Mesothelial cell of epicardium (in vitro differentiated cells): ENCODE measurements around the gene ERBB2. TPM values are rescaled to one million over a fixed set of nuclear protein-coding genes. Genes with fewer than 3 reads are reported as not detected.
"Not testable (repeated sequence)": the region's sequence is repeated elsewhere in the genome, so short reads cannot be mapped to it uniquely, and the experiment has no call there.

Experiments
- DNase-seq, 2 experiments: peaks; one replicate each; pipeline ENCODE4 v3.0.0; 2021; ENCODE audit warnings: low spot score in 2 of 2; ENCODE audit not compliant: unreplicated experiment in 2 of 2
- H3K27ac Mint-ChIP-seq: 2 replicates; pipeline ENCODE4 v1.8.0; 2021; ENCODE audit warnings: mixed read lengths
- H3K27me3 Mint-ChIP-seq: 2 replicates; pipeline ENCODE4 v1.8.0; 2021; ENCODE audit warnings: low read depth, mixed read lengths
- H3K36me3 Mint-ChIP-seq: 2 replicates; pipeline ENCODE4 v1.8.0; 2021; ENCODE audit warnings: mixed read lengths
- H3K4me1 Mint-ChIP-seq: 2 replicates; pipeline ENCODE4 v1.8.0; 2021; ENCODE audit warnings: mixed read lengths
- H3K4me3 Mint-ChIP-seq: 2 replicates; pipeline ENCODE4 v1.8.0; 2021; ENCODE audit warnings: mild to moderate bottlenecking, moderate library complexity, mixed read lengths
- H3K9me3 Mint-ChIP-seq: 2 replicates; pipeline ENCODE4 v1.8.0; 2021; ENCODE audit warnings: mixed read lengths
- CTCF ChIP-seq: fragments of 200-600 bp; sonication (generic); IDR thresholded peaks from one replicate; pipeline ENCODE4 v1.5.0; 2021; ENCODE audit warnings: antibody characterized with exemption; ENCODE audit not compliant: unreplicated experiment
- total RNA-seq: library from RNA; stranded (reverse); gene quantifications from 3 replicates; pipeline ENCODE4 v1.2.1, GENCODE V29; 2021

Gene ERBB2
- total RNA-seq, 1 donor from 2014 or later, result 141 TPM

- peaks cover 17% of the 10 kb centered on the region for H3K4me1 Mint-ChIP-seq
These were observed 46.2 kb downstream of the ERBB2 start for GRCh38 chr17:39746145-39746461.

GRCh38 chr17:39747745-39748144 lies 47.9 kb downstream of the ERBB2 start:
- TF ChIP-seq CTCF, result no peak
- Mint-ChIP-seq H3K27me3 (no peaks in the 10 kb centered on the region), H3K4me3 (no peak overlapping the region), H3K9me3 (no peaks in the 10 kb centered on the region), H3K27ac (peak overlapping the region; percentile 73), H3K36me3 (peaks cover 13% of the 10 kb centered on the region), H3K4me1 (peaks cover 29% of the 10 kb centered on the region)
- no peak for DNase-seq

More at GRCh38 chr17:39746145-39746461, 46.2 kb downstream of the ERBB2 start:
- no peak for TF ChIP-seq CTCF
- Mint-ChIP-seq H3K9me3 (no peaks in the 10 kb centered on the region), H3K27ac (no peak overlapping the region), H3K36me3 (peaks cover 13% of the 10 kb centered on the region), H3K27me3 (no peaks in the 10 kb centered on the region), H3K4me3 (no peak overlapping the region)
- no peak for DNase-seq

- H3K4me3 Mint-ChIP-seq, H3K9me3 Mint-ChIP-seq, DNase-seq, H3K27me3 Mint-ChIP-seq, H3K36me3 Mint-ChIP-seq: not testable (repeated sequence)
- Mint-ChIP-seq H3K4me1 (peaks cover 32% of the 10 kb centered on the region), H3K27ac (peak overlapping the region; percentile 7)
These were observed 48.7 kb downstream of the ERBB2 start for GRCh38 chr17:39748444-39749034.

GRCh38 chr17:39750131-39751015 lies 50.5 kb downstream of the ERBB2 start:
- H3K4me1 Mint-ChIP-seq, result peaks cover 37% of the 10 kb centered on the region
- H3K27me3 Mint-ChIP-seq, result no peaks in the 10 kb centered on the region
- TF ChIP-seq CTCF, result no peak
- no peaks in the 10 kb centered on the region for H3K9me3 Mint-ChIP-seq
- peaks cover 3% of the 10 kb centered on the region for H3K36me3 Mint-ChIP-seq
- peak overlapping the region; percentile 53 for H3K27ac Mint-ChIP-seq
- no peak overlapping the region for H3K4me3 Mint-ChIP-seq
- no peak for DNase-seq

- Mint-ChIP-seq H3K4me1 (peaks cover 43% of the 10 kb centered on the region), H3K27me3 (no peaks in the 10 kb centered on the region), H3K27ac (no peak overlapping the region), H3K36me3 (peaks cover 3% of the 10 kb centered on the region), H3K9me3 (no peaks in the 10 kb centered on the region), H3K4me3 (no peak overlapping the region)
- DNase-seq, result no peak
- no peak for TF ChIP-seq CTCF
These were observed 51.2 kb downstream of the ERBB2 start for GRCh38 chr17:39751016-39751543.

- Mint-ChIP-seq H3K27me3 (no peaks in the 10 kb centered on the region), H3K36me3 (peaks cover 3% of the 10 kb centered on the region), H3K4me1 (peaks cover 47% of the 10 kb centered on the region), H3K4me3 (peak overlapping the region; percentile 58), H3K9me3 (no peaks in the 10 kb centered on the region), H3K27ac (peak overlapping the region; percentile 91)
- no peak for DNase-seq
- no peak for TF ChIP-seq CTCF
These were observed 51.8 kb downstream of the ERBB2 start for GRCh38 chr17:39751637-39752036.
